GM19468 (cell line): ENCODE data around the gene MOV10L1.

Experiments used
- ATAC-seq: cut with Tn5 transposase; IDR thresholded peaks from one replicate; pipeline ENCODE4 v1.9.1; 2021; ENCODE audit warnings: mild to moderate bottlenecking, moderate library complexity, moderate number of reproducible peaks; ENCODE audit not compliant: unreplicated experiment; ENCODE audit errors: extremely low read depth

MOV10L1 gene

DNA sequence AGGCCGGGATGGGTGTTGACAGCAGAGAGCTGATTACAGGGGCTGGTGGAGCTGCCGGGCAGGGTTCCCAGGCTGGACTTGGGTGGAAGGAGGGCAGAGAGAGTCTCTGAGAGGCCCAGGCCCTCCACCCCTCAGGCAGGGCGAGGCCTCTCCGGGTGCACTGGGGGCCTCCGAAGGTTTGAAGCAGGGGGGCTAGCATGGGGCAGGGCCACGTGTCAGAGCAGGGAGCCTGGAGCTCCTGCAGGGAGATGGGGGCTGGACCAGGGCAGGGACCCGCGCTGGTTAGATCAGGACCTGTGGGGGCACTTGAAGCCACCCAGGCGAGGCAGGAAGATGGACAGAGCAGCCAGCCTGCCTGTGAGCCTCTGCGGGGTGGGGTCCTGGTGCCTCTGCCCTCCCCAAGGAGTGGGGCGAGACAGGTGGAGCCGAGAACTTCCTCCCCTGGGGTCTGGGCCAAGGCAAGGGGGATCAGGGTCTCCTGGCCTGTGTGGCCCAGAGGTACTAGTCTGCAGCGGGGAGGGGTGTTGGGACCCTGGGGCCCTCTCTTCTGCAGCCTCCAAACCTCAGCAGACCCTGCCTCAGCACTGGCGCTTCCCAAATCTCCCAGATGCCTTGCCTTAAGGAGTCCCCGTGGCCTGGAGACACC lies 81.6 kb downstream of the MOV10L1 start:
- ATAC-seq, result no peak

DNA sequence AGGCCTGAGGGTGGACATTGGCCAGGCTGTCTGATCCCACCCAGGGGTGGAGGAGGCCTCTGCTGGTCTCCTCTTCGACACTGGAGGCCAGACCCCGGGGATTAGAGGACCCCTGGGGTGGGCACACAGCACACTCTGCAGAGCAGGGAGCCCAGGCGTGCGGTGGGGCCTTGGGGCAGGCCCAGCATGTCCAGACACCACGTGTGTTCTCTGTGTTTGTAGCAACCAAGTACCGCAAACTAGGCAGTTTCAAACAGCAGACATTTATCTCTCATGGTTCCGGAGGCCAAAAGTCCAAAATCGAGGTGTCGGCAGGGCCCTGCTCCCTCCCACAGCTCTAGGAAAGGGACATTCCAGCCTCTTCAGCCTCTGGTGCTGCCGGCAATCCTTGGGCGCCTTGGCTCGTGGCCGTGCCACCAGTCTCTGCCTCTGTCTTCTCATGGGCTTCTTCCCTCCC lies 82.2 kb downstream of the MOV10L1 start:
- no peak for ATAC-seq

DNA sequence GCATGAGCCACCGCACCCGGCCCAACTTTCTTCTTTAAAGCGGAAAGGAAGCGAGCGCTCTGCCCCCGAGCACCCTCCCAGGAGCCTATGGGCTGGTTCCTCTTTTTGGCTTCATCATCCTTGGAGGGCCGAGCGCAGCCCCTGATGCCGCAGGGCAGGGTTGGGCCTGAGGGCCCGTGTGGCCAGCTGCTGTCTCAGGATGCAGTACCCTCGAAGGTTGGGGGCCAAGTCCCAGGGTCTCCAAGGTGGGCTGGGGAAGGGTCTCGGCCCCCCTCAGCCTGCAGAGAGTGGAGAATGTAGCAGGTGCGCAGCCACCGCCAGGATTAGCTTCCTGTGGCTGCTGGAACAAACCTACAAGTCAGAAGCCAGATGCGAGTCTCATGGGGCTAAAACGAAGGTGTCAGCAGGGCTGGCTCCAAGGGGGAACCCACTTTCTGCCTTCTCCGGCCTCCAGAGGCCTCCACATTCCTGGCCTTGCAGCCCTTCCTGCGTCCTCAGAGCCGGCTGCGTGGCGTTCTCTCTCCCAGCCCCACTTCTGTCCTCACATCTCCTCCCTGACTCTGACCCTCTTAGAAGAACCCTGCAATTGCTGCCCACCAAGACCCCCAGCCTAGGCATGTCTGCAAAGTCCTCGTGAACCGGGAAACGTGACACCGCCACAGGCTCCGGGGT lies 83.6 kb downstream of the MOV10L1 start:
- no peak for ATAC-seq

DNA sequence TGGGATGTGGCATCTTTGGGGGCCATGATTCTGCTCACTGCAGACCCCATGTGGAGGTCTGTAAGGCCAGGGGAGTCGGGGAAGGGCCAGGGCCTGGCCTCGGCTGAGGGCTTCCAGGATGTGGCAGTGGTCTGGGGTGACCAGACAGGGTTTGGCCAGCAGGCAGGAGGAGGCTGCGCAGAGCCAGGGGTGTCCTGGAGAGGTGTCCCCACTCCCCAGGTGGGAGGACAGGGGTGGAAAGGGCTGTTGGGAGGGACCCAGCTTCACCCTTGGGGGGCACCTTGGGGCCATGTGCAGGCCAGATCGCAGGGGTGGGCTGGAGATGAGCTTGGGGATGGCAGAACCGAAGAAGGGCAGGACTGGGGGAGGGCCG lies 84.2 kb downstream of the MOV10L1 start:
- no peak for ATAC-seq

DNA sequence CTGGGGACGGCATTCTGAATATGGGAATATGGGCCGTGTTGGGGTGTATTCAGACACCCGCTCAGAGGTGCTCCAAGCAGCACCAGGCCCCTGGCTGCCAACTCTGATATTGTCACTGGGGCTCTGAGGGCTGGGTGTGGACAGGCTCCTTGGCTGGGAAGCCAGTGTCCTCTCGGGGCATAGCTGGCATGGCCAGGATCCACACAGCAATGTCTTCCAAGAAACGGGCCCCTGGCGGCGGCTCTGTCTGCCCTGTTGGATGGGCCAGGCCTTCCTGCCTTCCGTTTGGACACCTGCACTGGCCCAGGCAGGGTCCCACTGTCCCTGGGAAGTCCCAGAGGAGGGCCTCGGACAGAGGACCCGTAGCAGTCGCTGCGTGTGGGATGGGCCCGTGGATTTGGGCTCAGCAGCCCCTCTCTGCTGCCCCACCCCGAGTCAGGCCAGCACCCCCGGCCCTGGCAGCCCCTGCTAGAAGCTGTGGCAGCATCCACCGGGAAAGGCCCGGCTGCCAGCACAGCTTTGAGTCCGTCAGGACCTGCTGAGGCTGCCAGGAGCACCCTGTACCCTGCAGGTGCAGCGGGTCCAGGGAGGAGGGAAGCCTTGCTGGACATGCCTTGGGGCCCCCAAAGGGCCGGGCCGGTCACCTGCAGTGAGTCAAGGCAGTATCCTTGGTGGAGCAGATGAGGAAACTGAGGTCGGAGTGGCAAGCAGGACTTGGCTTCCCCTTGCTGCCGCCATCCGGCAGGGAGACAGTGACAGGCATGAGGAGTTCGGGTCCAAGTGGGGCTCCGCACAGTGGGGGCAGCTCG lies 84.8 kb downstream of the MOV10L1 start:
- no peak for ATAC-seq

DNA sequence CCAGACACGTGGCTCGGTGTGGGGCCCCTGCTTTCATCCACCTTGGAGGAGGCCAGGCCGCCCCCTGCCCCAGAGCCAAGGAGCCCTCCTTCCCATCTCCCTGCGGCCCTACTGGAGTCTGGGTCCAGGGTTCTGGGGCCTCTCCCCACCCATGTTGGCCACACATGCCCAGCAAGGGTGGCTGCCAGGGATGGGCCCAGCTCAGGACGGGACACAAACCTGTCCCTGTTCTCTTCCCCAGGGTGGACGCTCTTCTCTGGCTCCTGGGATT lies 85.3 kb downstream of the MOV10L1 start:
- no peak for ATAC-seq

DNA sequence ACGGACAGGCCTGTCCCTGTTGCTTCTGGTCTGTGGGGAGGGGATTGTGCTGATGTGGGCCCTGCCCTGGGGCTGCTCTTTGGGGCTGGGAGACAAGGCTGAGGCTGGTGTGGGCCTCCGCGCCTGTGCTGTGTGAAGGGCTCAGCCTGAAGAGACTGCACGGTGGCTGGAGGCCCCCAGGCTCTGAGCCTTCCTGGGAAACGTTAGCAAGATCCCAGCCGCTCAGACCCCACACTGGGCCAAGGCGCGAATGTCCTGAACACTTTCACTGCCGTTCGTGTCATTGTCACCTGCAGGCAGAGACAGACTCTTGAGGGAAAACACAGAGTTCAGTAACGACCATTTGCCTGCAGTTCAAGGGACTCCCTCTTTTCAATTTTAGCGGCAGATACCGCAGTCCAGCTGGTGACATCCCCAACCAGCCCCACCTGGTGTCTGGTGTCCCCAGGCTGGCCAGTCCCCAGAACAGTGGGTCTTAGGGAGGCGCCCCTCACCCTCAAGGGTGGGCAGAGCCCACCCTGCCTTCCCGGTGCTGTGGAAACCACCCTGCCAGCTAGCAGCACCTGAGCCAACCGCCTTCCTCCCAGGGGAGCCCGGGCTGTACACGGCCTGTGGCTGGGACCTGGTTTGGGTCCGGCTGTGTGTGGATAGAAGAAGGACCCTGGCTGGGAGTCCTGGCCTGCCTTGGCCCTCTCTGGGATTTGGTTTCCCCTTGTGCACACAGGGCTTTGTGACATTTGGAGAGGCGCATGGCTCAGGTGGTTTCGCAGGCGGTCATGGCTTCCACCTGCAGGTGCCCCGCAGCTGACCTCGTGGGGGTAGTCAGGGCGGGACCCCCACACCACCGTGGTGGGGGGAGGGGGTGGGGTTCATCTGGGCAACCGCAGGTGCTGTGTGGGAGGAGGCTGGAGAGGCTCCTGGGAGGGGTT lies 86.4 kb downstream of the MOV10L1 start:
- no peak for ATAC-seq

DNA sequence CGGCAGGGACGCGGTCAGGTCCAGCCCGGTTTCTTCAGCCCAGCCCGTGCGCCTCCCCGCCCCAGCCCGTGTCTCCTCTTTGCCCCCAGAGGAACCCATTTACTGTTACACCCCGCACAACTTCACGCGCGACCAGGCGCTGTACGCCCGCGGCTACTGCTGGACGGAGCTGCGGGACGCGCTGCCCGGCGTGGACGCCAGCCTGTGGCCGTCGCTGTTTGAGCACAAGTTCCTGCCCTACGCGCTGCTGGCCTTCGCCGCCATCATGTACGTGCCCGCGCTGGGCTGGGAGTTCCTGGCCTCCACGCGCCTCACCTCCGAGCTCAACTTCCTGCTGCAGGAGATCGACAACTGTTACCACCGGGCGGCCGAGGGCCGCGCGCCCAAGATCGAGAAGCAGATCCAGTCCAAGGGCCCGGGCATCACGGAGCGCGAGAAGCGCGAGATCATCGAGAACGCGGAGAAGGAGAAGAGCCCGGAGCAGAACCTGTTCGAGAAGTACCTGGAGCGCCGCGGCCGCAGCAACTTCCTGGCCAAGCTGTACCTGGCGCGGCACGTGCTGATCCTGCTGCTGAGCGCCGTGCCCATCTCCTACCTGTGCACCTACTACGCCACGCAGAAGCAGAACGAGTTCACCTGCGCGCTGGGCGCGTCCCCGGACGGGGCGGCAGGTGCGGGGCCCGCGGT lies 87.2 kb downstream of the MOV10L1 start:
- ATAC-seq, result no peak

DNA sequence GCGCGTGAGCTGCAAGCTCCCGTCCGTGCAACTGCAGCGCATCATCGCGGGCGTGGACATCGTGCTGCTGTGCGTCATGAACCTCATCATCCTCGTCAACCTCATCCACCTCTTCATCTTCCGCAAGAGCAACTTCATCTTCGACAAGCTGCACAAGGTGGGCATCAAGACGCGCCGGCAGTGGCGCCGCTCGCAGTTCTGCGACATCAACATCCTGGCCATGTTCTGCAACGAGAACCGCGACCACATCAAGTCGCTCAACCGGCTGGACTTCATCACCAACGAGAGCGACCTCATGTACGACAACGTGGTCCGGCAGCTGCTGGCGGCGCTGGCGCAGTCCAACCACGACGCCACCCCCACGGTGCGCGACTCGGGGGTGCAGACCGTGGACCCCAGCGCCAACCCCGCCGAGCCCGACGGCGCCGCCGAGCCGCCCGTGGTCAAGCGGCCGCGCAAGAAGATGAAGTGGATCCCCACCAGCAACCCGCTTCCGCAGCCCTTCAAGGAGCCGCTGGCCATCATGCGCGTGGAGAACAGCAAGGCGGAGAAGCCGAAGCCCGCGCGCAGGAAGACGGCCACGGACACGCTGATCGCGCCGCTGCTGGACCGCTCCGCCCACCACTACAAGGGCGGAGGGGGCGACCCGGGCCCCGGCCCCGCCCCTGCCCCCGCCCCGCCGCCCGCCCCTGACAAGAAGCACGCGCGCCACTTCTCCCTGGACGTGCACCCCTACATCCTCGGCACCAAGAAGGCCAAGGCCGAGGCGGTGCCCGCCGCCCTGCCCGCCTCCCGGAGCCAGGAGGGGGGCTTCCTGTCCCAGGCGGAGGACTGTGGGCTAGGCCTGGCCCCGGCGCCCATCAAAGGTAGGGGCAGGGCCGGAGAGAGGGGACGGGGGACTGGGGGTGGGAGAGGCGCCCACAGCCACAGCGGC lies 88.0 kb downstream of the MOV10L1 start:
- ATAC-seq, result no peak

DNA sequence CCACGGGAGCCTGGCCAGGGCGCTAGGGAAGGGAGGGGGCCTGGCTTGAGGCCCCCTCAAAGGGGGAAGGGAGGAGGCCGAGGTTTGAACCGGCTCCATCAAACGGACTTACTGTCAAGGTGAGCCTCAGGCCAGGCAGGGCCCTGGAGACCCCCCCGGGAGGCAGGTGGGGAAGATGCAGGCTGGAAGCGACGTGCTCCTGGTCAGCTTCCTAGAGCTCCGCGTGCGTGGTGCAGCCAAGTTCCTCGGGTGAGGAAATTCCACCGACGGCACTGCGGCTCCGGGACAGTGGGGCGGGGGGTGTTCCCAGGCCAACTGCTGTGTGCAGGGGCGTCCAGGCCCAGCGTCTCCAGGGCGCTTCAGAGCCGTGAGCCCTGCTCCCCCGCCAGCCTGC lies 88.7 kb downstream of the MOV10L1 start:
- ATAC-seq, result no peak

DNA sequence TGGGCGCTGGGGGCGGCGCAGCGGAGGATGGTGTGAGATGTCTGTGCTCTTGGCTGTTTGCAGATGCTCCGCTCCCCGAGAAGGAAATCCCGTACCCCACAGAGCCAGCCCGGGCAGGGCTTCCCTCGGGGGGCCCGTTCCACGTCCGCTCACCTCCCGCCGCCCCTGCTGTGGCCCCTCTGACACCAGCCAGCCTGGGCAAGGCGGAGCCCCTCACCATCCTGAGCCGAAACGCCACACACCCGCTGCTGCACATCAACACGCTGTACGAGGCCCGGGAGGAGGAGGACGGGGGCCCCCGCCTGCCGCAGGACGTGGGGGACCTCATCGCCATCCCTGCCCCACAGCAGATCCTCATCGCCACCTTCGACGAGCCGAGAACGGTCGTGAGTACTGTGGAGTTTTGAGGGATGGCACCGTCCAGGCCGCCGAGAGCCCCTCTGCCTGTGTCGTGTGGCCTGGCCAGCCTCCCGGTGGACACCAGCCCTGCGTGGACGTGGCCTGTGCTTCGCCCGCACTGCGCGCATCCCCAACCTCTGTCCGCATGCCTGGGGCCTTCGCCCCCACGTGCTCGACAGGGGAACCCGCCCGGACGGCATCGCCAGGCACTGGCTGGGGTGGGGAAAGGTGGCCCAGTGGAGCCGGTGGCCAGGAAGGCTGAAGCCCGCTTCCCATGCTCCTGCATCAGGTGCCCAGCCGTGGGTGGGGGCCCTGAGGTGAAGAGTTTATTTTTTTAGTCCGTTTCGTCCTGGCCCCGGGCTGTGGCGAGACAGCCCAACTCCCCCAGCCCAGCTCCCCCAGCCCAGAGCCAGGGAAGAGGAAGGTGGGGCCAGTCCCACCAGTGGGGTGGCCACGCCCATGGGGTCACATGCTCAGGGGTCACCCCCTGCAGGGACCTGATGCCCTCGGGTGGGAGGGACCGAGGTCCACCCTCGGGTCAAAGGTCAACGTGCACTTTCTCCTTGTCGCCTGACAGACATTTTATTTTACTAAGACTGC lies 89.4 kb downstream of the MOV10L1 start:
- no peak for ATAC-seq

DNA sequence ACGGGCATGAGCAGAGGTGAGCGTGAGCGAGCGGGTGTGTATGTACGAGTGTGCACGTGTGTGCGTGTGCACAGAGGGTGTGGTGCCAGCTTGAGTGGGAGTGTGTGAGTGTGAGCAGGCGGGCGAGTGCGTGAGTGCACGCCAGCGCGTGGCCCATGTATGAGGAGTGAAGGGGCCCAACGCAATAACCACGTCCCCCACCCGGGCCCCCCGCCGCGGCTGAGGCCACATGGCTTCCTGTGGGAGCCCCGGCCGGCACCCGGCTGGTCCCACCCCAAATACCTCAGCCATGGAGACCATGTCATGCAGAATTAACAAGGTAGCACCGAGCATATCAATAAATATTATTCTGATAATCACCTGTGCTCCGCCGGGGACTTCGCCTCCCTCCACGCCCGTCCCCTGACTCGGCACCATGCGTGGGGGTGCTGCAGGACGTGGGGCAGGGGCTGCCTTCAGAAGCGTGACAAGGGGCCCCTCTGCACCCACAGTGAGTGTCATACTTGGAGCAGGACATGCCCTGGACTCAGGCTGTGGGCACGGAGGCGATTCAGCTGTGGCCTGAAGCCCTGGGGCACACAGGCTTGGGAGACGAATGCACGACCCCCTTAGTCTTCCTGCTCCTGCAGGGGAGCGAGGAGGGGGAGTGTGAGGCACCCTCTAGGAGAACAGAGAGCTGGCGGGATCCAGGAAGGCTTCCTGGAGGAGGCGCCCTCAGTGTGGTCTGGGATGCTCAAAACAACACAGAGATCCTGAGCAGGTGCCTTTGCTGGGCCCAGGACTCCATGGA lies 90.3 kb downstream of the MOV10L1 start:
- no peak for ATAC-seq

DNA sequence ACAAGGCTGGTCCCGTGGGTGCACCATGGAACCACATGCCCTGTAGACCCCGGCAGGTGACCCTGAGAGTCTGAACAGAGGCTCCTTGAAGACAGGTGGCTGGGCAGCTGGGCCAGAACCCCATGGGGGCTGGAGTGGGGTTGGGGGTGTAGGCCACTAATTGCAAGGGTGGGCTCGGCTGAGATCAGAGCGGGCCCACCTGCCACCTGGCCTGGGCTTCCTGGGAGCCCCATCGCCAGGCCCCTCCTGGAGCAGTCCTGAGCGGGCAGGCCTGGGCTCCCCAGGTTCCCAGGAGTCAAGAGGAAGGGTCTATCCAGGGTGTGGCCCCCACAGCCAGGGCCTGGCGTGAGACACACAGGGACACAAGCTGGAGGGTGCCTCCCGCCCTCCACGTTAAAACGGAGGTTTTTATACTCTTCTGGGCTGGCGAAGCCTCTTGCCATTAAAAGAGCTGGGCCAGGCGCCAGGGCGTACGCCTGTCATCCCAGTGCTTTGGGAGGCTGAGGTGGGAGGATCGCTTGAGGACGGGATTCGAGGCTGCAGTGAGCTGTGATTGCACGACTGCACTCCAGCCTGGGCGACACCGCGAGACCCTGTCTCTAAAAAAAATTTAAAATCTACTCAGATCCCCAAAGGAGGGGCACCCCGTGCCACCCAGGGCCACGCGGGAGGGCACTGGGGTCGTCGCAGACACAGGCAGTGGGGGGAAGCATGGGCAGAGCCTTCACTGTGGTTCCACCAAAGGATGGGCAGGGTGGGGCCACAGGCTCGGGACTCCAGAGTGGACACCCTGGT lies 91.1 kb downstream of the MOV10L1 start:
- ATAC-seq, result no peak

DNA sequence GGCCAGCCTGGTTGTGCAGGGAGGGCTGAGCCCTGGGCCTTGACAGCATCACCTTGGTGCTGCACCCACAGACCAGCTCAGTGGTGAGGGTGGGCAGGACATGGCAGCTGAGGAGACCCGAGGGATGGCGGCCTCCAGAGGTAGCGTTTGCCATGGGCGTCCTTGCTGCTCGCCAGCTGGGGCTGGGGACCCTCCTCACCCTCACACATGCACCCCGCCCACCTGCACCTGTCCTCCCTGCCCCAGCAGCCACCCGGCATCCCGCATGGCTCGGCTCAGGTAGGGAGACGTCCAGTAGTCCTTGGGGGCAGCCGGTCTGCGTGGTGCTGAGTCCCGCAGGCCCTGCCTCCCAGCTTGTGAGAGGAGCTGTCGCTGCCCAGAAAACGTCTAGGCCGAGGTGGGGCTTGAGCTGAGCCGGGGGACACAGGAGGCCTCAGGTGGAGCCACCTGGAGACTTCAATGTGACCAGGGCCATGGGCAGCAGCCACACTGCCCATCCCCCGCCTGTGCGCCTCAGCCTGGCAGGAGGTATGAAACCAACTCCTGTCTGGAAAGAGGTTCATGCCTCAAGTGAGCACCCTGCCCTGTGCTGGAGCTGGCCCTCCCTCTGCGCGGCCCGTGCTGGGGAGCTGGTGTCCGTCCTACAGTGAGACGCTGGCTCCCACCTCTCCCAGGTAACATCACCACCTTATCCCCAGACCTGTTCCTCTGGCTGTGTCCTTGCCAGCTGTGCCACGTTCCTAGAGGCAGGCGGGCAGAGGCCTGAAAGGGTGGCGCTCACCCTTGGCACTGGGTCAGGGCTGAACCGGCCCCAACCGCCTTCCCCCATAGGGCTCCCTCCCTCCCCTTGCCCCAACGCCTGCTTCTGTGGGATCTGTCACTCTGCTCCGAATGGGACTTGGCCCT lies 92.6 kb downstream of the MOV10L1 start:
- ATAC-seq, result no peak
